ENCODE measurements around the gene TNFAIP8. TPM values are rescaled to one million over a fixed set of nuclear protein-coding genes. Genes with fewer than 3 reads are reported as not detected.

The TNFAIP8 gene
- total RNA-seq, 1 experiment from 2014 or later, result 24.1 TPM

- TF ChIP-seq ATF2 (CRISPR knock-in tag; IDR thresholded peaks at IDR 0.05; ENCODE audit: borderline replicate concordance, low read depth), result no peak
- no peak for TF ChIP-seq ZNF121 (CRISPR knock-in tag; IDR thresholded peaks at IDR 0.05)
- TF ChIP-seq, protein P1, sequence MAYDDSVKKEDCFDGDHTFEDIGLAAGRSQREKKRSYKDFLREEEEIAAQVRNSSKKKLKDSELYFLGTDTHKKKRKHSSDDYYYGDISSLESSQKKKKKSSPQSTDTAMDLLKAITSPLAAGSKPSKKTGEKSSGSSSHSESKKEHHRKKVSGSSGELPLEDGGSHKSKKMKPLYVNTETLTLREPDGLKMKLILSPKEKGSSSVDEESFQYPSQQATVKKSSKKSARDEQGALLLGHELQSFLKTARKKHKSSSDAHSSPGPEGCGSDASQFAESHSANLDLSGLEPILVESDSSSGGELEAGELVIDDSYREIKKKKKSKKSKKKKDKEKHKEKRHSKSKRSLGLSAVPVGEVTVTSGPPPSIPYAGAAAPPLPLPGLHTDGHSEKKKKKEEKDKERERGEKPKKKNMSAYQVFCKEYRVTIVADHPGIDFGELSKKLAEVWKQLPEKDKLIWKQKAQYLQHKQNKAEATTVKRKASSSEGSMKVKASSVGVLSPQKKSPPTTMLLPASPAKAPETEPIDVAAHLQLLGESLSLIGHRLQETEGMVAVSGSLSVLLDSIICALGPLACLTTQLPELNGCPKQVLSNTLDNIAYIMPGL (CRISPR knock-in tag; IDR thresholded peaks at IDR 0.05), result no peak
Measured at GRCh38 chr5:119358901-119359603, 3.2 kb downstream of the TNFAIP8 start (continued).

DNA sequence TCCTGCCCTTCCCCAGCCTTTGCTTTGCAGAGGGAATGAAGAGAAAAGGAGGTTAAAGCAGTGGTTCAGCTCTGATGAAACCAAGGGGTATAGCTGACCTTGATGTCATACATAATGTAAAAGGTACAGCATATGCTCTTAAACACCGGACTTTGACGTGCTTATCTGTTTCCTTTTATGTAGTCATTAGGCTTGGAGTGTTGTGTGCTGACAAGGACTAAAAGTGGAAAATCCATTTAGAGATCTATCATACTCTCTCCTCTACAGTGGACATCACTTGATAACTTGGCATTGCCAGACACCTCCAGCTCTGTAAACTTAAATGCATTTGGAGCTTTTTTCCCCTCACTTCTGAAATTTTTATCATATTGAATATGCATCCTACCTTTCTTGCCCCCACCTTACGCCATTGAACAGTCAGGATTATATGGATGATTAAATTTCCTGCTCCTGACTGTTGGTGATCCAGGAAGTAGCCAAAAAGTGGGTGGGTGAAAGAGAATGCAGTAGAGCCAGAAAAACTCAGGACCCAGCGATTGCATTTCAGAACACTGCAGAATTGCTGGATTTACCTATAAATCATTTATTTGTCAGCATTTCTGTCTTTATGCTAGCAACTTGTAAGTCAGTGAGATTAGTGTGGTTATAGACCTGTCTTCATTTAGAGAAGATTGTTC, 4.1 kb downstream of the TNFAIP8 start:
- Mint-ChIP-seq H3K4me3 (no peak overlapping the region), H3K27me3 (ENCODE audit: low read depth) (peaks cover 8% of the 10 kb centered on the region), H3K4me1 (peaks cover 64% of the 10 kb centered on the region), H3K9me3 (no peaks in the 10 kb centered on the region), H3K27ac (no peak overlapping the region), H3K36me3 (no peaks in the 10 kb centered on the region)
- no peak for TF ChIP-seq KAT7 (CRISPR knock-in tag; IDR thresholded peaks at IDR 0.05; ENCODE audit: borderline replicate concordance)
- no peak for TF ChIP-seq GABPB1 (CRISPR knock-in tag; IDR thresholded peaks at IDR 0.05)
- ChIA-PET CTCF (interaction anchor here (0.7 to 1.4 kb wide), 2 partner anchors 22 to 52 kb away, joined by 3 to 4 read pairs; no protein-coding TSS in a partner anchor), POLR2A (no interaction called here)
- ATAC-seq (no peak), DNase-seq (ENCODE audit: low spot score) (no peak)

GRCh38 chr5:119360905-119361593, 5.2 kb downstream of the TNFAIP8 start:
- Mint-ChIP-seq H3K4me1 (peaks cover 68% of the 10 kb centered on the region), H3K36me3 (peaks cover 3% of the 10 kb centered on the region), H3K9me3 (peaks cover 3% of the 10 kb centered on the region), H3K27ac (no peak overlapping the region; the same call in 1 of the 2 replicates), H3K27me3 (ENCODE audit: low read depth) (peaks cover 8% of the 10 kb centered on the region), H3K4me3 (no peak overlapping the region)
- ChIA-PET POLR2A (no interaction called here), CTCF (interaction anchor here (1.4 kb wide), 1 partner anchor 51 kb away, joined by 4 read pairs; no protein-coding TSS in a partner anchor)
- TF ChIP-seq, protein P2, sequence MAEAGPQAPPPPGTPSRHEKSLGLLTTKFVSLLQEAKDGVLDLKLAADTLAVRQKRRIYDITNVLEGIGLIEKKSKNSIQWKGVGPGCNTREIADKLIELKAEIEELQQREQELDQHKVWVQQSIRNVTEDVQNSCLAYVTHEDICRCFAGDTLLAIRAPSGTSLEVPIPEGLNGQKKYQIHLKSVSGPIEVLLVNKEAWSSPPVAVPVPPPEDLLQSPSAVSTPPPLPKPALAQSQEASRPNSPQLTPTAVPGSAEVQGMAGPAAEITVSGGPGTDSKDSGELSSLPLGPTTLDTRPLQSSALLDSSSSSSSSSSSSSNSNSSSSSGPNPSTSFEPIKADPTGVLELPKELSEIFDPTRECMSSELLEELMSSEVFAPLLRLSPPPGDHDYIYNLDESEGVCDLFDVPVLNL (CRISPR knock-in tag; IDR thresholded peaks at IDR 0.05; ENCODE audit: borderline replicate concordance, low read depth), result no peak
- ATAC-seq (no peak), DNase-seq (ENCODE audit: low spot score) (no peak)

GRCh38 chr5:119361594-119362125, 5.8 kb downstream of the TNFAIP8 start:
- H3K4me3 Mint-ChIP-seq, result no peak overlapping the region
- H3K4me1 Mint-ChIP-seq, result peaks cover 69% of the 10 kb centered on the region
- peaks cover 3% of the 10 kb centered on the region for H3K36me3 Mint-ChIP-seq
- peaks cover 4% of the 10 kb centered on the region; the same call in 1 of the 2 replicates for H3K27me3 Mint-ChIP-seq (ENCODE audit: low read depth)
- H3K27ac Mint-ChIP-seq, result no peak overlapping the region
- no peak for ATAC-seq
- CTCF ChIA-PET, result interaction anchor here (0.6 to 1.4 kb wide), 3 partner anchors 30 to 50 kb away, joined by 3 to 5 read pairs (median 4); no protein-coding TSS in a partner anchor
- H3K9me3 Mint-ChIP-seq, result peaks cover 3% of the 10 kb centered on the region
- POLR2A ChIA-PET, result no interaction called here
- DNase-seq (ENCODE audit: low spot score), result no peak
- TF ChIP-seq ZNF512 (CRISPR knock-in tag; IDR thresholded peaks at IDR 0.05; ENCODE audit: borderline replicate concordance), result no peak
- TF ChIP-seq FOXJ3 (CRISPR knock-in tag; IDR thresholded peaks at IDR 0.05; ENCODE audit: borderline replicate concordance), result no peak
- TF ChIP-seq FOXP1 (CRISPR knock-in tag; IDR thresholded peaks at IDR 0.05; ENCODE audit: borderline replicate concordance), result no peak
- no peak for TF ChIP-seq ZNF396 (CRISPR knock-in tag; IDR thresholded peaks at IDR 0.05; ENCODE audit: borderline replicate concordance)
- TF ChIP-seq, protein P3, sequence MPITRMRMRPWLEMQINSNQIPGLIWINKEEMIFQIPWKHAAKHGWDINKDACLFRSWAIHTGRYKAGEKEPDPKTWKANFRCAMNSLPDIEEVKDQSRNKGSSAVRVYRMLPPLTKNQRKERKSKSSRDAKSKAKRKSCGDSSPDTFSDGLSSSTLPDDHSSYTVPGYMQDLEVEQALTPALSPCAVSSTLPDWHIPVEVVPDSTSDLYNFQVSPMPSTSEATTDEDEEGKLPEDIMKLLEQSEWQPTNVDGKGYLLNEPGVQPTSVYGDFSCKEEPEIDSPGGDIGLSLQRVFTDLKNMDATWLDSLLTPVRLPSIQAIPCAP (CRISPR knock-in tag; IDR thresholded peaks at IDR 0.05), result no peak
- no peak for TF ChIP-seq NFATC4 (CRISPR knock-in tag; IDR thresholded peaks at IDR 0.05)
- TF ChIP-seq MXD4 (CRISPR knock-in tag; IDR thresholded peaks at IDR 0.05; ENCODE audit: borderline replicate concordance), result no peak
- TF ChIP-seq TEAD4 (CRISPR knock-in tag; IDR thresholded peaks at IDR 0.05), result no peak
- no peak for TF ChIP-seq SOX15 (CRISPR knock-in tag; IDR thresholded peaks at IDR 0.05)
- no peak for TF ChIP-seq ZNF232 (CRISPR knock-in tag; IDR thresholded peaks at IDR 0.05)
- TF ChIP-seq, protein P4, sequence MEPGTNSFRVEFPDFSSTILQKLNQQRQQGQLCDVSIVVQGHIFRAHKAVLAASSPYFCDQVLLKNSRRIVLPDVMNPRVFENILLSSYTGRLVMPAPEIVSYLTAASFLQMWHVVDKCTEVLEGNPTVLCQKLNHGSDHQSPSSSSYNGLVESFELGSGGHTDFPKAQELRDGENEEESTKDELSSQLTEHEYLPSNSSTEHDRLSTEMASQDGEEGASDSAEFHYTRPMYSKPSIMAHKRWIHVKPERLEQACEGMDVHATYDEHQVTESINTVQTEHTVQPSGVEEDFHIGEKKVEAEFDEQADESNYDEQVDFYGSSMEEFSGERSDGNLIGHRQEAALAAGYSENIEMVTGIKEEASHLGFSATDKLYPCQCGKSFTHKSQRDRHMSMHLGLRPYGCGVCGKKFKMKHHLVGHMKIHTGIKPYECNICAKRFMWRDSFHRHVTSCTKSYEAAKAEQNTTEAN (CRISPR knock-in tag; IDR thresholded peaks at IDR 0.05), result no peak
- TF ChIP-seq ZNF416 (CRISPR knock-in tag; IDR thresholded peaks at IDR 0.05), result no peak
- TF ChIP-seq JAZF1 (CRISPR knock-in tag; IDR thresholded peaks at IDR 0.05), result no peak

Data from WTC11 (cell line).